SK-N-SH (cell line): Measurements from ENCODE around the gene SORBS1. TPM values are rescaled to one million over a fixed set of nuclear protein-coding genes. Genes with fewer than 3 reads are reported as not detected.

Experiments
- CTCF ChIA-PET: fragments of 300-600, 350-600 bp; formaldehyde crosslinking; extraction: SDS; loops from one replicate; lab custom pipeline; 2021; lab: Yijun Ruan, JAX
- POLR2A ChIA-PET: fragments of 350-600 bp; sonication (Branson Sonifier 250); formaldehyde crosslinking; extraction: SDS; loops from one replicate; lab custom pipeline; 2020; ENCODE audit warnings: antibody characterized with exemption, inconsistent platforms; lab: Yijun Ruan, JAX
- DNase-seq: peaks from one replicate; pipeline ENCODE4 v3.0.0; 2012
- H2AFZ ChIP-seq: fragments of 200-600 bp; sonication (generic); 2 replicates; pipeline ENCODE4 v1.8.1; 2016; ENCODE audit warnings: antibody characterized with exemption, mild to moderate bottlenecking, low read depth
- H3F3A ChIP-seq: fragments of 200-600 bp; sonication (generic); replicated peaks from 2 replicates; pipeline ENCODE3; 2016; ENCODE audit warnings: antibody characterized with exemption, mild to moderate bottlenecking; ENCODE audit not compliant: insufficient read depth
- H3K27ac ChIP-seq, 2 experiments: fragments of 200-500 bp in 1 of 2; fragments of 200-600 bp in 1 of 2; sonication (Bioruptor generic) in 1 of 2; sonication (generic), shearing (Covaris generic) in 1 of 2; 2 replicates each; pipeline versions ENCODE4 v1.5.1 to v1.6.1; 2014 to 2016; ENCODE audit warnings: low read depth in 2 of 2, inconsistent platforms in 1 of 2, low read length in 1 of 2, mild to moderate bottlenecking in 1 of 2, mixed read lengths in 1 of 2
- H3K27me3 ChIP-seq: fragments of 200-600 bp; sonication (generic), shearing (Covaris generic); 2 replicates; pipeline ENCODE4 v1.6.1; 2016; ENCODE audit warnings: mixed run types; ENCODE audit not compliant: insufficient read depth
- H3K36me3 ChIP-seq, 2 experiments: fragments of 200-500 bp in 1 of 2; fragments of 200-600 bp in 1 of 2; sonication (Bioruptor generic) in 1 of 2; sonication (generic) in 1 of 2; replicated peaks in 1 of 2; 2 replicates each; pipeline versions ENCODE3 to v1.5.1; 2014 to 2016; ENCODE audit warnings: low read length in 1 of 2, mild to moderate bottlenecking in 1 of 2; ENCODE audit not compliant: insufficient read depth in 2 of 2, control insufficient read depth in 1 of 2
- H3K4me1 ChIP-seq, 2 experiments: fragments of 200-500 bp in 1 of 2; fragments of 200-600 bp in 1 of 2; sonication (Bioruptor generic) in 1 of 2; sonication (generic), shearing (Covaris generic) in 1 of 2; 2 replicates each; pipeline versions ENCODE4 v1.5.1 to v1.6.1; 2014 to 2016; ENCODE audit warnings: low read depth in 1 of 2, low read length in 1 of 2, mixed run types in 1 of 2; ENCODE audit not compliant: insufficient read depth in 2 of 2, control insufficient read depth in 1 of 2
- H3K4me2 ChIP-seq: fragments of 200-600 bp; sonication (generic), shearing (Covaris generic); 2 replicates; pipeline ENCODE4 v1.6.1; 2017; ENCODE audit warnings: mixed run types
- H3K4me3 ChIP-seq, 2 experiments: fragments of 200-500 bp in 1 of 2; fragments of 200-600 bp in 1 of 2; sonication (Bioruptor generic) in 1 of 2; sonication (generic), shearing (Covaris generic) in 1 of 2; 2 replicates each; pipeline versions ENCODE4 v1.5.1 to v1.8.1; 2014 to 2016; ENCODE audit warnings: low read depth in 2 of 2, inconsistent platforms in 1 of 2, low read length in 1 of 2, mild to moderate bottlenecking in 1 of 2, mixed read lengths in 1 of 2, moderate library complexity in 1 of 2
- H3K79me2 ChIP-seq: fragments of 200-600 bp; sonication (generic); 2 replicates; pipeline ENCODE4 v1.8.1; 2017; ENCODE audit warnings: mild to moderate bottlenecking; ENCODE audit not compliant: insufficient read depth
- H3K9ac ChIP-seq: fragments of 200-600 bp; sonication (generic); 2 replicates; pipeline ENCODE4 v1.6.1; 2017; ENCODE audit warnings: mixed run types
- H3K9me2 ChIP-seq: fragments of 200-600 bp; sonication (generic); 2 replicates; pipeline ENCODE4 v1.6.1; 2017; ENCODE audit warnings: mixed run types
- H3K9me3 ChIP-seq: fragments of 200-600 bp; sonication (generic); 2 replicates; pipeline ENCODE4 v1.6.1; 2017; ENCODE audit warnings: mixed run types, mild to moderate bottlenecking, moderate library complexity
- H4K20me1 ChIP-seq: fragments of 200-600 bp; sonication (generic); 2 replicates; pipeline ENCODE4 v1.6.1; 2017; ENCODE audit warnings: mild to moderate bottlenecking, mixed run types; ENCODE audit not compliant: insufficient read depth
- CHD2 ChIP-seq: fragments of 150-350 bp; IDR thresholded peaks from 2 replicates; pipeline ENCODE4 v1.6.1; 2018; ENCODE audit warnings: low read length; ENCODE audit not compliant: partially characterized antibody
- EP300 ChIP-seq, 2 experiments: IDR thresholded peaks; 2 replicates each; pipeline versions ENCODE4 v1.4.0 to v1.6.1; 2012; ENCODE audit warnings: borderline replicate concordance in 1 of 2, low read depth in 1 of 2, low read length in 1 of 2
- FOSL2 ChIP-seq: IDR thresholded peaks from 2 replicates; pipeline ENCODE4 v1.4.0; 2012; ENCODE audit warnings: low read depth, mild to moderate bottlenecking, moderate library complexity, borderline replicate concordance
- FOXJ3 ChIP-seq: sonication (generic); formaldehyde crosslinking; IDR thresholded peaks from 2 replicates; pipeline ENCODE4 v1.5.1; 2020; ENCODE audit warnings: mild to moderate bottlenecking, missing genetic modification reagents
- FOXM1 ChIP-seq: IDR thresholded peaks from 2 replicates; pipeline ENCODE4 v1.4.0; 2012; ENCODE audit warnings: low read depth, mild to moderate bottlenecking
- IRF3 ChIP-seq: fragments of 150-350 bp; IDR thresholded peaks from 2 replicates; pipeline ENCODE4 v1.6.1; 2016; ENCODE audit warnings: mild to moderate bottlenecking, low read depth, low read length
- JUND ChIP-seq: IDR thresholded peaks from 2 replicates; pipeline ENCODE4 v1.4.0; 2012
- USF2 ChIP-seq: fragments of 150-350 bp; IDR thresholded peaks from 2 replicates; pipeline ENCODE4 v1.6.1; 2017; ENCODE audit warnings: antibody characterized with exemption, low read length, low read depth, borderline replicate concordance
- WGBS: methylation state at CpG from one replicate; pipeline ENCODE4 v1.1.6; 2017; ENCODE audit warnings: low lambda C conversion rate; 5-methylcytosine and 5-hydroxymethylcytosine counted together
- polyA plus RNA-seq, 3 experiments: library from polyadenylated mRNA; depleted of rRNA; stranded (reverse); fragments of >200 nt; gene quantifications; 2 replicates each; pipeline ENCODE4 v1.2.3, GENCODE V29; 2012
- TF ChIP-seq, protein P1 (sequence below): fragments of 200-600 bp; sonication (generic); IDR thresholded peaks from 2 replicates; pipeline ENCODE4 v1.6.1; 2017; ENCODE audit warnings: antibody characterized with exemption, mild to moderate bottlenecking, moderate library complexity

SORBS1 gene
- polyA plus RNA-seq, 1 of the 3 experiments (the other 2 are of a cell fraction), result 0.36 TPM

- WGBS, result 60% methylated on average over 1 of the region's 1 CpG
- H3K9me3 ChIP-seq, result no peaks in the 10 kb centered on the region
- peaks cover 22% of the 10 kb centered on the region for H3F3A ChIP-seq
- no peaks in the 10 kb centered on the region for H3K36me3 ChIP-seq
- H3K4me1 ChIP-seq, result peaks cover 0 to 6% of the 10 kb centered on the region in 2 experiments; a peak in 1 of 4 replicates
- H3K27me3 ChIP-seq, result no peaks in the 10 kb centered on the region
- no peak overlapping the region for H3K9ac ChIP-seq
- no peak for DNase-seq
- no peaks in the 10 kb centered on the region for H4K20me1 ChIP-seq
- CTCF ChIA-PET, result interaction anchor here (1.0 to 1.7 kb wide), 2 partner anchors 56 to 64 kb away, joined by 3 to 4 read pairs; no protein-coding TSS in a partner anchor
- no peak for TF ChIP-seq FOXJ3 (CRISPR knock-in tag)
- TF ChIP-seq, protein P1, sequence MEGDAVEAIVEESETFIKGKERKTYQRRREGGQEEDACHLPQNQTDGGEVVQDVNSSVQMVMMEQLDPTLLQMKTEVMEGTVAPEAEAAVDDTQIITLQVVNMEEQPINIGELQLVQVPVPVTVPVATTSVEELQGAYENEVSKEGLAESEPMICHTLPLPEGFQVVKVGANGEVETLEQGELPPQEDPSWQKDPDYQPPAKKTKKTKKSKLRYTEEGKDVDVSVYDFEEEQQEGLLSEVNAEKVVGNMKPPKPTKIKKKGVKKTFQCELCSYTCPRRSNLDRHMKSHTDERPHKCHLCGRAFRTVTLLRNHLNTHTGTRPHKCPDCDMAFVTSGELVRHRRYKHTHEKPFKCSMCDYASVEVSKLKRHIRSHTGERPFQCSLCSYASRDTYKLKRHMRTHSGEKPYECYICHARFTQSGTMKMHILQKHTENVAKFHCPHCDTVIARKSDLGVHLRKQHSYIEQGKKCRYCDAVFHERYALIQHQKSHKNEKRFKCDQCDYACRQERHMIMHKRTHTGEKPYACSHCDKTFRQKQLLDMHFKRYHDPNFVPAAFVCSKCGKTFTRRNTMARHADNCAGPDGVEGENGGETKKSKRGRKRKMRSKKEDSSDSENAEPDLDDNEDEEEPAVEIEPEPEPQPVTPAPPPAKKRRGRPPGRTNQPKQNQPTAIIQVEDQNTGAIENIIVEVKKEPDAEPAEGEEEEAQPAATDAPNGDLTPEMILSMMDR, result no peak
- TF ChIP-seq JUND, result no peak
- TF ChIP-seq USF2, result no peak
- TF ChIP-seq IRF3, result no peak
- no peak overlapping the region for H2AFZ ChIP-seq
- no peaks in the 10 kb centered on the region for H3K9me2 ChIP-seq
- H3K4me3 ChIP-seq, result no peak overlapping the region
- H3K79me2 ChIP-seq, result no peaks in the 10 kb centered on the region
- no peak overlapping the region for H3K4me2 ChIP-seq
- H3K27ac ChIP-seq, result peak overlapping the region in 1 of 2 experiments; percentile 92; a peak in 2 of 4 replicates
- POLR2A ChIA-PET, result no interaction called here
These were observed 254.3 kb downstream of the SORBS1 start for GRCh38 chr10:95306851-95307250.

DNA sequence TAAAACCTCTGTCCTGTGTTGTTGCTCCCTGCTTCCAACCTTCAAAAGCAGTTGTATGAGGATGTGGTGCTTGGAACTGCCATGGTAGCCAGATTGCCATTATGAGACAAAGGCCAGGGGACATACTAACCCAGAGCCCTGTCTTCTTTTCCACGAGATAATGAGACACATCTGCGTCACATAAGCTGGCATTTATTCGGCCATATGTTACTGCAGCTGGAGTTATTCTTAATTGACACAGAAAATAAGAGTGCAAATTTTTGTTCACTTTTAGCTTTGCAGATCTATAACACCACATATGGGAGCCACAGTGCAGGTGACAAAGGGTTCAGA lies 254.9 kb downstream of the SORBS1 start:
- no peak overlapping the region for H3K4me2 ChIP-seq
- no peak overlapping the region for H3K4me3 ChIP-seq
- peaks cover 22% of the 10 kb centered on the region for H3F3A ChIP-seq
- no peak overlapping the region for H3K9ac ChIP-seq
- no peaks in the 10 kb centered on the region for H3K36me3 ChIP-seq
- DNase-seq, result peak; percentile 54
- H4K20me1 ChIP-seq, result no peaks in the 10 kb centered on the region
- H3K79me2 ChIP-seq, result no peaks in the 10 kb centered on the region
- TF ChIP-seq FOXM1 (no peak), CHD2 (peak; percentile 29), EP300 (IDR thresholded peaks at IDR 0.05; ENCODE audit: borderline replicate concordance in 1 of 2, low read depth in 1 of 2, low read length in 1 of 2) (peak in 1 of 2 experiments; percentile 42; a peak in 1 of 4 replicates), FOSL2 (no peak)
- no peak overlapping the region for H2AFZ ChIP-seq
- peaks cover 0 to 6% of the 10 kb centered on the region in 2 experiments; a peak in 1 of 4 replicates for H3K4me1 ChIP-seq
- ChIA-PET CTCF (interaction anchor here (1.7 kb wide), 1 partner anchor 57 kb away, joined by 4 read pairs; no protein-coding TSS in a partner anchor), POLR2A (interaction anchor here (0.5 kb wide), 1 partner anchor 727 kb away, joined by 3 read pairs; no protein-coding TSS in a partner anchor)
- WGBS, result 54% methylated on average over 3 of the region's 3 CpGs
- no peaks in the 10 kb centered on the region for H3K9me2 ChIP-seq
- no peak overlapping the region for H3K27ac ChIP-seq
- no peaks in the 10 kb centered on the region for H3K9me3 ChIP-seq
- no peaks in the 10 kb centered on the region for H3K27me3 ChIP-seq
